ENCODE measurements around the gene FRMD1. TPM values are rescaled to one million over a fixed set of nuclear protein-coding genes. Genes with fewer than 3 reads are reported as not detected.

The FRMD1 gene
- total and polyA plus RNA-seq, 2 donors (not counting 1 experiment from before 2014, with no cell fraction given): not detected

- ATAC-seq (ENCODE audit: low read depth) (no peak), DNase-seq (no peak)
- TF ChIP-seq EZH2 (IDR thresholded peaks at IDR 0.05; ENCODE audit: borderline replicate concordance, insufficient read depth, low read depth, low read length, poor library complexity, severe bottlenecking) (no peak), CTCF (IDR thresholded peaks at IDR 0.05) (no peak)
- Histone ChIP-seq H3K9ac (ENCODE audit: low read length) (no peak overlapping the region), H3K4me3 (ENCODE audit: control extremely low read depth in 1 of 5, extremely low read depth in 1 of 5, insufficient read depth in 1 of 5, low read depth in 2 of 5, low read length in 4 of 5) (no peak overlapping the region), H3K27ac (ENCODE audit: low read length in 2 of 2) (no peak overlapping the region), H3K36me3 (replicated peaks in 1 of 2; ENCODE audit: control extremely low read depth in 1 of 2, control insufficient read depth in 1 of 2, extremely low read depth in 1 of 2, insufficient read depth in 2 of 2, low read length in 1 of 2) (no peaks in the 10 kb centered on the region), H3K4me2 (replicated peaks; ENCODE audit: low read depth, low read length, poor library complexity, severe bottlenecking) (no peak overlapping the region), H2AFZ (ENCODE audit: insufficient read depth, low read depth, low read length, poor library complexity, severe bottlenecking) (no peak overlapping the region), H3K4me1 (ENCODE audit: control insufficient read depth in 2 of 2, insufficient read depth in 2 of 2, low read length in 2 of 2) (no peaks in the 10 kb centered on the region), H3K79me2 (ENCODE audit: control insufficient read depth, insufficient read depth, low read length) (no peaks in the 10 kb centered on the region), H3K9me3 (ENCODE audit: control extremely low read depth in 1 of 3, control insufficient read depth in 2 of 3, insufficient read depth in 1 of 3, low read length in 2 of 3) (peaks cover 0 to 27% (median 0%) of the 10 kb centered on the region in 3 donors), H3K27me3 (replicated peaks in 1 of 4; ENCODE audit: control extremely low read depth in 1 of 4, control insufficient read depth in 3 of 4, insufficient read depth in 4 of 4, low read length in 3 of 4) (no peaks in the 10 kb centered on the region), H4K20me1 (ENCODE audit: control insufficient read depth, insufficient read depth, low read length, poor library complexity, severe bottlenecking) (no peaks in the 10 kb centered on the region)
- Mint-ChIP-seq H3K4me1 (no peaks in the 10 kb centered on the region), H3K27me3 (no peaks in the 10 kb centered on the region), H3K4me3 (no peak overlapping the region), H3K9me3 (ENCODE audit: insufficient read depth) (no peaks in the 10 kb centered on the region), H3K27ac (no peak overlapping the region)
- intact Hi-C loops (cut with micrococcal nuclease): no loop called here
- ChIA-PET CTCF (no interaction called here), POLR2A (no interaction called here)
- 94% methylated on average over 14 of the region's 20 CpGs for WGBS (ENCODE audit: insufficient coverage)
These were observed 29.7 kb downstream of the FRMD1 start for GRCh38 chr6:168049277-168049676.

- Histone ChIP-seq H4K20me1 (ENCODE audit: control insufficient read depth, insufficient read depth, low read length, poor library complexity, severe bottlenecking) (no peaks in the 10 kb centered on the region), H3K9ac (ENCODE audit: low read length) (no peak overlapping the region), H3K27me3 (replicated peaks in 1 of 4; ENCODE audit: control extremely low read depth in 1 of 4, control insufficient read depth in 3 of 4, insufficient read depth in 4 of 4, low read length in 3 of 4) (no peaks in the 10 kb centered on the region), H3K79me2 (ENCODE audit: control insufficient read depth, insufficient read depth, low read length) (no peaks in the 10 kb centered on the region), H3K27ac (ENCODE audit: low read length in 2 of 2) (no peak overlapping the region), H3K4me1 (ENCODE audit: control insufficient read depth in 2 of 2, insufficient read depth in 2 of 2, low read length in 2 of 2) (no peaks in the 10 kb centered on the region), H3K4me3 (ENCODE audit: control extremely low read depth in 1 of 5, extremely low read depth in 1 of 5, insufficient read depth in 1 of 5, low read depth in 2 of 5, low read length in 4 of 5) (no peak overlapping the region), H3K36me3 (replicated peaks in 1 of 2; ENCODE audit: control extremely low read depth in 1 of 2, control insufficient read depth in 1 of 2, extremely low read depth in 1 of 2, insufficient read depth in 2 of 2, low read length in 1 of 2) (no peaks in the 10 kb centered on the region), H2AFZ (ENCODE audit: insufficient read depth, low read depth, low read length, poor library complexity, severe bottlenecking) (no peak overlapping the region), H3K9me3 (ENCODE audit: control extremely low read depth in 1 of 3, control insufficient read depth in 2 of 3, insufficient read depth in 1 of 3, low read length in 2 of 3) (peaks cover 0 to 33% (median 0%) of the 10 kb centered on the region in 3 donors), H3K4me2 (replicated peaks; ENCODE audit: low read depth, low read length, poor library complexity, severe bottlenecking) (no peak overlapping the region)
- Mint-ChIP-seq H3K4me1 (no peaks in the 10 kb centered on the region), H3K27ac (no peak overlapping the region), H3K27me3 (no peaks in the 10 kb centered on the region), H3K4me3 (no peak overlapping the region), H3K9me3 (ENCODE audit: insufficient read depth) (no peaks in the 10 kb centered on the region)
- WGBS (ENCODE audit: insufficient coverage): 93% methylated on average over 9 of the region's 10 CpGs
- TF ChIP-seq EZH2 (IDR thresholded peaks at IDR 0.05; ENCODE audit: borderline replicate concordance, insufficient read depth, low read depth, low read length, poor library complexity, severe bottlenecking): no peak
- TF ChIP-seq CTCF (IDR thresholded peaks at IDR 0.05): no peak
- DNase-seq (no peak), ATAC-seq (ENCODE audit: low read depth) (no peak)
- CTCF ChIA-PET: no interaction called here
- intact Hi-C loops (cut with micrococcal nuclease): no loop called here
- POLR2A ChIA-PET: no interaction called here
These were observed 30.3 kb downstream of the FRMD1 start for GRCh38 chr6:168048724-168049025.
